ENCODE data around the gene PMEPA1. TPM values are rescaled to one million over a fixed set of nuclear protein-coding genes. Genes with fewer than 3 reads are reported as not detected.
"Not testable (repeated sequence)": the region's sequence is repeated elsewhere in the genome, so short reads cannot be mapped to it uniquely, and the experiment has no call there.

The PMEPA1 gene
- total RNA-seq, 3 donors from 2014 or later (not counting 1 experiment from before 2014, with no cell fraction given) = 1.2 to 5.9 (median 2.4) TPM

GRCh38 chr20:57630061-57630460 is 79.8 kb downstream of the PMEPA1 start:
- Histone ChIP-seq H3K27me3 (ENCODE audit: control insufficient read depth, insufficient read depth, low read length) (no peaks in the 10 kb centered on the region), H3K27ac (ENCODE audit: low read length) (peak overlapping the region; percentile 97), H3K4me3 (ENCODE audit: low read length) (peak overlapping the region; percentile 45), H3K9me3 (ENCODE audit: control insufficient read depth, insufficient read depth, low read length) (peaks cover 6% of the 10 kb centered on the region), H3K36me3 (ENCODE audit: control insufficient read depth, insufficient read depth, low read length) (no peaks in the 10 kb centered on the region), H3K4me1 (ENCODE audit: control insufficient read depth, insufficient read depth, low read length) (peaks cover 44% of the 10 kb centered on the region)
- 17% methylated on average over 4 of the region's 4 CpGs for WGBS (ENCODE audit: insufficient coverage)
- DNase-seq (peak in 1 of 2 donors; percentile 57), ATAC-seq (peak in 2 of 3 donors; percentile 22 to 44)
- intact Hi-C loops (cut with micrococcal nuclease) = no loop called here
- peaks cover 47 to 51% of the 10 kb centered on the region in 2 donors for H3K4me1 Mint-ChIP-seq
- H3K9me3 Mint-ChIP-seq = peaks cover 0 to under 1% of the 10 kb centered on the region in 2 donors
- TF ChIP-seq CTCF (IDR thresholded peaks at IDR 0.05) = no peak
- peaks cover 3 to 5% of the 10 kb centered on the region in 2 donors for H3K27me3 Mint-ChIP-seq (ENCODE audit: low read depth in 2 of 2)
- peaks cover 4% of the 10 kb centered on the region for H3K36me3 Mint-ChIP-seq
- peak overlapping the region; percentile 94 for H3K4me3 Mint-ChIP-seq
- H3K27ac Mint-ChIP-seq = peak overlapping the region; percentile 96 to 99

- H3K9me3 Mint-ChIP-seq; ATAC-seq; H3K36me3 Mint-ChIP-seq; H3K36me3 ChIP-seq (ENCODE audit: control insufficient read depth, insufficient read depth, low read length); H3K27me3 Mint-ChIP-seq (ENCODE audit: low read depth in 2 of 2); H3K27me3 ChIP-seq (ENCODE audit: control insufficient read depth, insufficient read depth, low read length): not testable (repeated sequence)
- Histone ChIP-seq H3K4me3 (ENCODE audit: low read length) (peak overlapping the region; percentile 45), H3K27ac (ENCODE audit: low read length) (peak overlapping the region; percentile 97), H3K9me3 (ENCODE audit: control insufficient read depth, insufficient read depth, low read length) (peaks cover 11% of the 10 kb centered on the region), H3K4me1 (ENCODE audit: control insufficient read depth, insufficient read depth, low read length) (peaks cover 44% of the 10 kb centered on the region)
- peak in 1 of 2 donors; percentile 31 for DNase-seq
- WGBS (ENCODE audit: insufficient coverage) = 9% methylated on average over 7 of the region's 9 CpGs
- Mint-ChIP-seq H3K4me3 (peak overlapping the region; percentile 94), H3K4me1 (peaks cover 47 to 53% of the 10 kb centered on the region in 2 donors), H3K27ac (peak overlapping the region; percentile 96 to 99)
- intact Hi-C loops (cut with micrococcal nuclease) = loop anchor here (2.0 kb wide), 1 partner anchor 231 kb away; no protein-coding TSS in a partner anchor
Observed at GRCh38 chr20:57629491-57629901, 80.3 kb downstream of the PMEPA1 start.

DNA sequence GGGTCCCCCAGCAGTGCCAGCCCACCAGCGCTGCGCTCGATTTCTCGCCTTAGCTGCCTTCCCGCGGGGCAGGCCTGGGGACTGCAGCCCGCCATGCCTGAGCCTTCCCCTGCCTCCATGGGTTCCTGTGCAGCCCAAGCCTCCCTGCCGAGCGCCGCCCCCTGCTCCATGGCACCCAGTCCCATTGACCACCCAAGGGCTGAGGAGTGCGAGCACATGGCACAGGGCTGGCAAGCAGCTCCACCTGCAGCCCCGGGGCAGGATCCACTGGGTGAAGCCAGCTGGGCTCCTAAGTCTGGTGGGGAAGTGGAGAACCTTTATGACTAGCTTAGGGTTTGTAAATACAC is 80.9 kb downstream of the PMEPA1 start:
- H3K27me3 Mint-ChIP-seq (ENCODE audit: low read depth in 2 of 2); DNase-seq: not testable (repeated sequence)

GRCh38 chr20:57628047-57628961 is 81.5 kb downstream of the PMEPA1 start:
- peak overlapping the region; percentile 7 for H3K4me3 ChIP-seq (ENCODE audit: low read length)
- H3K27me3 ChIP-seq (ENCODE audit: control insufficient read depth, insufficient read depth, low read length) = no peaks in the 10 kb centered on the region
- H3K4me3 Mint-ChIP-seq = peak overlapping the region; percentile 88
- H3K9me3 Mint-ChIP-seq = no peaks in the 10 kb centered on the region
- intact Hi-C loops (cut with micrococcal nuclease) = loop anchor here (1.0 to 2.0 kb wide), 3 partner anchors 8 to 230 kb away; partner anchors contain the start of gene ZBP1
- DNase-seq (peak; percentile 49 to 90), ATAC-seq (peak; percentile 83 to 91 (median 84))
- no peaks in the 10 kb centered on the region for H3K36me3 Mint-ChIP-seq
- H3K36me3 ChIP-seq (ENCODE audit: control insufficient read depth, insufficient read depth, low read length) = no peaks in the 10 kb centered on the region
- H3K27me3 Mint-ChIP-seq (ENCODE audit: low read depth in 2 of 2) = peaks cover 0 to 3% of the 10 kb centered on the region in 2 donors
- 45% methylated on average over 25 of the region's 29 CpGs for whole genome bisulfite sequencing (ENCODE audit: insufficient coverage)
- peaks cover 47 to 53% of the 10 kb centered on the region in 2 donors for H3K4me1 Mint-ChIP-seq
- peak overlapping the region; percentile 97 for H3K27ac ChIP-seq (ENCODE audit: low read length)
- H3K4me1 ChIP-seq (ENCODE audit: control insufficient read depth, insufficient read depth, low read length) = peaks cover 40% of the 10 kb centered on the region
- peak overlapping the region; percentile 96 to 99 for H3K27ac Mint-ChIP-seq
- no peak for TF ChIP-seq CTCF (IDR thresholded peaks at IDR 0.05)
- H3K9me3 ChIP-seq (ENCODE audit: control insufficient read depth, insufficient read depth, low read length) = peaks cover 7% of the 10 kb centered on the region

More for the DNA sequence above, 80.9 kb downstream of the PMEPA1 start:
- WGBS (ENCODE audit: insufficient coverage) = 96% methylated on average over 12 of the region's 12 CpGs
- H3K9me3 Mint-ChIP-seq; ATAC-seq; H3K27me3 ChIP-seq (ENCODE audit: control insufficient read depth, insufficient read depth, low read length); H3K36me3 Mint-ChIP-seq; H3K4me3 ChIP-seq (ENCODE audit: low read length); H3K36me3 ChIP-seq (ENCODE audit: control insufficient read depth, insufficient read depth, low read length): not testable (repeated sequence)
- intact Hi-C loops (cut with micrococcal nuclease) = loop anchor here (1.0 to 2.0 kb wide), 3 partner anchors 9 to 230 kb away; partner anchors contain the start of gene ZBP1
- H3K27ac Mint-ChIP-seq = peak overlapping the region; percentile 96 to 99
- H3K4me1 Mint-ChIP-seq = peaks cover 47 to 53% of the 10 kb centered on the region in 2 donors
- peaks cover 10% of the 10 kb centered on the region for H3K9me3 ChIP-seq (ENCODE audit: control insufficient read depth, insufficient read depth, low read length)
- peak overlapping the region; percentile 94 for H3K4me3 Mint-ChIP-seq
- H3K27ac ChIP-seq (ENCODE audit: low read length) = peak overlapping the region; percentile 97
- H3K4me1 ChIP-seq (ENCODE audit: control insufficient read depth, insufficient read depth, low read length) = peaks cover 43% of the 10 kb centered on the region

Data from natural killer cell (primary cell).